NT2/D1 (cell line): ENCODE results near the gene CAVIN2.

Experiments used
- DNase-seq: peaks from one replicate; pipeline ENCODE4 v3.0.0-alpha.2; 2011; ENCODE audit warnings: low read depth, low spot score
- H3K27me3 ChIP-seq: 2 replicates; pipeline ENCODE4 v1.6.0; 2011; ENCODE audit warnings: mild to moderate bottlenecking; ENCODE audit not compliant: insufficient read length, insufficient read depth
- H3K36me3 ChIP-seq: 2 replicates; pipeline ENCODE4 v1.6.1; 2011; ENCODE audit warnings: mild to moderate bottlenecking, low read length, mixed read lengths; ENCODE audit not compliant: insufficient read depth, insufficient read length
- H3K4me1 ChIP-seq: 2 replicates; pipeline ENCODE4 v1.5.1; 2011; ENCODE audit not compliant: insufficient read depth, insufficient read length
- H3K4me3 ChIP-seq: 2 replicates; pipeline ENCODE4 v1.5.1; 2011; ENCODE audit warnings: low read depth; ENCODE audit not compliant: insufficient read length
- H3K9ac ChIP-seq: 2 replicates; pipeline ENCODE4 v1.6.0; 2011; ENCODE audit warnings: low read depth; ENCODE audit not compliant: insufficient read length
- H3K9me3 ChIP-seq: 2 replicates; pipeline ENCODE4 v1.5.1; 2011; ENCODE audit warnings: mild to moderate bottlenecking, low read length; ENCODE audit not compliant: insufficient read depth
- SUZ12 ChIP-seq: IDR thresholded peaks from 2 replicates; pipeline ENCODE4 v1.6.1; 2011; ENCODE audit not compliant: insufficient read length, insufficient read depth; ENCODE audit errors: extremely low read depth
- YY1 ChIP-seq: IDR thresholded peaks from 2 replicates; pipeline ENCODE4 v1.6.1; 2011; ENCODE audit not compliant: insufficient read length, insufficient read depth
- ZNF274 ChIP-seq: IDR thresholded peaks from 2 replicates; pipeline ENCODE4 v1.6.1; 2011; ENCODE audit warnings: mild to moderate bottlenecking, low read depth, low read length

CAVIN2 gene

DNA sequence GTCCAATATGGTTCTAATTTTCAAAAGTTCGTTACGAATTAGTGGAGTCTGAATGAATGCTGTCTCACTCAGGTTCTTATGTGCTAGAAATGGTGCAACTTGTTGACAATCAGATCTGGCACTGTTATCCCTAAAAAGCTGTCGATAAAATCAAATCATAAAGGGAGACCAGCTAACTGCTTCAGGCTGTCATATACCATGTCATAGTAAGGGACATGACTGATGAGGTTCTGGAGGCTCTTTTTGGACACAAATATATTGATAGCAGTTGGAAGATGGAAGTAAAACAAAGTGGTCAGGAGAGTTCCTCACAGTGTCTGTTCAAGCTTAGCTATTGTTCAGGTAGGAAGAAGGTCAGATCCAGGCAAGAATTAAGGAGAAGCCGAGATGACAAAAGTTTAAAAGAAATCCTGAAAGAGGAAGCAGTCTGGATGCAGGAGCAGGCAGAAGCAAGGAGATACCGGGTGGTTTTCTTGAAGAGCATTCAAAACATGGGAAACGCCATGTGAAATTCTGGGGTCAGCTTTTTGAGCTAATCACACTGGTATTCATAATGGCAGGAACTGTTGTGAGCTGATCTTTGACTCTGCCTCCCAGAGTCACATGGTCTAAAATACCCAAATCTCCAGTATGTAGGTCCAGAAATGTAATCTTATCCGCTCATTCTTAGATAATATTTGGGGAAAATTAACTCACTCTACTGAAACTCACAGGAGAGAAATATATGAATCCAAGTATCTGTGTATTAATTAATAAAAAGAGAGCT lies 9.4 kb upstream of the CAVIN2 start:
- Histone ChIP-seq H3K9me3 (no peaks in the 10 kb centered on the region), H3K36me3 (no peaks in the 10 kb centered on the region), H3K9ac (no peak overlapping the region), H3K4me1 (no peaks in the 10 kb centered on the region), H3K27me3 (no peaks in the 10 kb centered on the region), H3K4me3 (no peak overlapping the region)
- TF ChIP-seq YY1 (no peak), SUZ12 (no peak), ZNF274 (no peak)
- DNase-seq = no peak

- TF ChIP-seq SUZ12 (no peak), YY1 (no peak), ZNF274 (no peak)
- Histone ChIP-seq H3K27me3 (no peaks in the 10 kb centered on the region), H3K36me3 (no peaks in the 10 kb centered on the region), H3K4me3 (no peak overlapping the region), H3K4me1 (no peaks in the 10 kb centered on the region), H3K9me3 (no peaks in the 10 kb centered on the region), H3K9ac (no peak overlapping the region)
- no peak for DNase-seq
Observed at GRCh38 chr2:191855382-191855781, 8.5 kb upstream of the CAVIN2 start.

DNA sequence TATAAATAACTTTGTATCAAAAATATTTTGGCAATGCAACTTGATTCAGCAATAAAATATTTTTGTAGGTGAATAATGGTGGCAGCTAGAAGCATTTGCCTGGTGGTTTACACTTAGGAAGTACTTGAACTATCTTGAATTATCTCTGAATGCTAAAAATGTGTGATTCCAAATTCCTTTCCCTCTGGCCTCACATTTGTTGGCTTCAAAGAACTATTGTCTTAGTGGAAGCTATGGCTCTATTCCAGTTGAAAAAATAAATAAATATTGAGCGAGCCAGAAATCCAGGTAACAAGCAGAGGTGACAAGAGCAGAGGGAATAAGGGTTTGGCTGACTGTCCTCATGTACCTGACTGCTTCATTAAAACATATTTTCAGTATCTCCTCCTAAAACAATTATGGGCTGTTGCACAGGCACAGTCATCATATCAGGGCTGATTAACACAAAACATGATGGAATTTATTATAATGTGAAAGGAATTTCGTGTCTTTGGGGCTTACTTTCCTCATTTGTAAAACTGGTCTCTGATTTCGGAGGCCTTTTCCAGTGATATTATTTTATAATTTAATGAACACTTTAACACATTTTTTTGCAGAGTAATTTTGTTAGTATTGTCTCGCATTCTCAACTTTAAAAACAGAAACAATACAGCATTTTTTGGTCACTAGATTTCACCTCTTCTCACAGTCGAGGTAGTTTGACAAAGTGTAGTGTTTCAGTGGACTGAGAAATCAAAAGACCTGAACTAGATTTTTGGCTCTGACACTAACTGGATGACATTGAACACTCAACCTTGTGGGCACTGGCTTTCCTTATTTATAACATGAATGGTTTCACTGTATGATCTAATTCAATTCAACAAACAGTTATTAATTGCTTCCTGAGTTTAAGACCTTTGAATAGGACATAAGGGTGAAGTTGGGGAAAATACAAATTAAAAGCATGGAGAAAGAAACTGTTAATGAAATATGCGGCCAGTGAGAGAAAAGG lies 7.8 kb upstream of the CAVIN2 start:
- Histone ChIP-seq H3K4me3 (no peak overlapping the region), H3K9me3 (no peaks in the 10 kb centered on the region), H3K27me3 (no peaks in the 10 kb centered on the region), H3K36me3 (no peaks in the 10 kb centered on the region), H3K4me1 (no peaks in the 10 kb centered on the region), H3K9ac (no peak overlapping the region)
- DNase-seq = no peak
- TF ChIP-seq SUZ12 = no peak
- TF ChIP-seq ZNF274 = no peak
- no peak for TF ChIP-seq YY1

- Histone ChIP-seq H3K9me3 (no peaks in the 10 kb centered on the region), H3K27me3 (no peaks in the 10 kb centered on the region), H3K4me1 (no peaks in the 10 kb centered on the region), H3K9ac (no peak overlapping the region), H3K36me3 (no peaks in the 10 kb centered on the region), H3K4me3 (no peak overlapping the region)
- no peak for DNase-seq
- TF ChIP-seq YY1 (no peak), SUZ12 (no peak), ZNF274 (no peak)
Observed at GRCh38 chr2:191853843-191854242, 7.0 kb upstream of the CAVIN2 start.

DNA sequence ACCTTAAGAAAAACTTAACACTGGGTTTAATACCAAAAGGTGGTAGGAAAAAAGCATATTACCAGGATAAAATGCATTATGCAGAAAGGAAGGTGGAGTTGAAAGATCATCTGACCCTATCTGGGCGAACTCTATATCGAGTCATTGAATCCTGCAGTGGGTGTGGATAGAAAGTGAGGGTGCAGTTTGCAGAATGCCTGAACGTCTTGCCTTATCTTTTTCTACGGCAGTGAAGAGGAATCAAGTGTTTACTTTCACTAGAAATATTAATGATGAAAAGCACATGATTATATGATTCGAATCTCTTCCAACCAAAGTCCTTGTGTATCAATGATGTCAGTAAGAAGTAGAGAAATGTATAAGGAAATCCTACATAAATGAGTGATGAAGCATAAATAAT lies 4.3 kb upstream of the CAVIN2 start:
- H3K9ac ChIP-seq = no peak overlapping the region
- no peaks in the 10 kb centered on the region for H3K27me3 ChIP-seq
- H3K36me3 ChIP-seq = no peaks in the 10 kb centered on the region
- no peaks in the 10 kb centered on the region for H3K9me3 ChIP-seq
- no peak overlapping the region for H3K4me3 ChIP-seq
- TF ChIP-seq YY1 (no peak), ZNF274 (no peak), SUZ12 (no peak)
- no peak for DNase-seq
- peaks cover 6% of the 10 kb centered on the region for H3K4me1 ChIP-seq

GRCh38 chr2:191848771-191849767 lies 2.2 kb upstream of the CAVIN2 start:
- H3K36me3 ChIP-seq = no peaks in the 10 kb centered on the region
- peaks cover 6% of the 10 kb centered on the region for H3K4me1 ChIP-seq
- no peak for DNase-seq
- H3K27me3 ChIP-seq = no peaks in the 10 kb centered on the region
- no peaks in the 10 kb centered on the region for H3K9me3 ChIP-seq
- no peak overlapping the region for H3K9ac ChIP-seq
- no peak overlapping the region for H3K4me3 ChIP-seq
- TF ChIP-seq YY1 (no peak), ZNF274 (no peak), SUZ12 (no peak)
